GM12878 (cell line): ENCODE results near the gene TMEM176B. TPM values are rescaled to one million over a fixed set of nuclear protein-coding genes. Genes with fewer than 3 reads are reported as not detected.

Experiments used
- ATAC-seq: fragments of 200-7000 bp; cut with Tn5 transposase; 3 replicates; pipeline ENCODE4 v1.9.1; 2020; ENCODE audit warnings: mild to moderate bottlenecking, moderate library complexity
- BruUV-seq: library from RNA; stranded (reverse); fragments of 400-500 nt; replicated peaks from 2 replicates; lab custom pipeline; 2021; lab: Mats Ljungman, UMichigan
- CTCF ChIA-PET: fragments of 300-600 bp; sonication (Branson Sonifier 250); formaldehyde crosslinking; extraction: SDS; loops from one replicate; lab custom pipeline; 2021; ENCODE audit warnings: inconsistent platforms; lab: Yijun Ruan, JAX
- POLR2A ChIA-PET: fragments of 350-600 bp; formaldehyde crosslinking; extraction: SDS; loops from one replicate; lab custom pipeline; 2021; ENCODE audit warnings: inconsistent platforms; lab: Charles Lee
- RAD21 ChIA-PET: fragments of 300-600 bp; sonication (Branson Sonifier 250); formaldehyde crosslinking; loops from one replicate; lab custom pipeline; 2023; ENCODE audit warnings: antibody characterized with exemption; ENCODE audit not compliant: unreplicated experiment; lab: Charles Lee
- SMC1A ChIA-PET: fragments of 300-600 bp; sonication (Branson Sonifier 250); formaldehyde crosslinking; loops from one replicate; lab custom pipeline; 2023; ENCODE audit not compliant: unreplicated experiment, uncharacterized antibody; lab: Charles Lee
- DNase-seq: peaks from one replicate; pipeline ENCODE4 v3.0.0-alpha.2; 2011; ENCODE audit warnings: low read depth, low spot score
- FAIRE-seq: peaks from 3 replicates; lab custom pipeline; 2011; peaks lifted over from hg19 to GRCh38; lab: Jason Lieb, UNC
- H2AFZ ChIP-seq: 2 replicates; pipeline ENCODE4 v1.6.0; 2011; ENCODE audit warnings: low read depth, low read length, control low read depth; ENCODE audit not compliant: control insufficient read depth
- H3K27ac ChIP-seq: 2 replicates; pipeline ENCODE4 v1.5.1; 2011; ENCODE audit warnings: control low read depth; ENCODE audit not compliant: control insufficient read depth, insufficient read depth
- H3K27me3 ChIP-seq, 2 experiments: replicated peaks in 1 of 2; 2 replicates each; pipeline versions ENCODE4 v1.6.0 to v1.6.1; 2011; ENCODE audit warnings: low read length in 1 of 2; ENCODE audit not compliant: control insufficient read depth in 2 of 2, insufficient read depth in 2 of 2
- H3K36me3 ChIP-seq, 2 experiments: 2 replicates each; pipeline ENCODE4 v1.5.1; 2011; ENCODE audit warnings: low read length in 1 of 2; ENCODE audit not compliant: control insufficient read depth in 2 of 2, insufficient read depth in 2 of 2
- H3K4me1 ChIP-seq: 2 replicates; pipeline ENCODE4 v1.6.1; 2011; ENCODE audit warnings: mild to moderate bottlenecking, low read length, moderate library complexity, mixed read lengths; ENCODE audit not compliant: control insufficient read depth, insufficient read depth
- H3K4me2 ChIP-seq: 2 replicates; pipeline ENCODE4 v1.6.0; 2011; ENCODE audit warnings: control low read depth; ENCODE audit not compliant: control insufficient read depth, insufficient read depth
- H3K4me3 ChIP-seq: fragments of 200-600 bp; sonication (generic); 2 replicates; pipeline ENCODE4 v1.5.1; 2016
- H3K79me2 ChIP-seq: 2 replicates; pipeline ENCODE4 v1.6.0; 2011; ENCODE audit warnings: low read length; ENCODE audit not compliant: control insufficient read depth, insufficient read depth
- H3K9ac ChIP-seq: 2 replicates; pipeline ENCODE4 v1.8.0; 2011; ENCODE audit warnings: low read length, control low read depth, mixed read lengths; ENCODE audit not compliant: control insufficient read depth, insufficient read depth
- H3K9me3 ChIP-seq: replicated peaks from 3 replicates; pipeline ENCODE4 v1.5.1; 2011; ENCODE audit warnings: mild to moderate bottlenecking, low read length; ENCODE audit not compliant: control insufficient read depth, insufficient read depth
- H4K20me1 ChIP-seq: 2 replicates; pipeline ENCODE4 v1.6.0; 2011; ENCODE audit not compliant: control insufficient read depth, insufficient read depth
- CREM ChIP-seq: IDR thresholded peaks from 2 replicates; pipeline ENCODE4 v1.6.1; 2014; ENCODE audit warnings: antibody characterized with exemption, low read depth
- MEF2B ChIP-seq: fragments of 450-650 bp; IDR thresholded peaks from 2 replicates; pipeline ENCODE4 v1.6.1; 2018; ENCODE audit warnings: mild to moderate bottlenecking, moderate library complexity; ENCODE audit not compliant: partially characterized antibody, poor library complexity, severe bottlenecking
- SPI1 ChIP-seq: IDR thresholded peaks from 2 replicates; pipeline ENCODE4 v1.6.1; 2011; ENCODE audit warnings: low read depth, mild to moderate bottlenecking, low read length, moderate library complexity, borderline replicate concordance; ENCODE audit not compliant: insufficient read depth
- TBL1XR1 ChIP-seq: IDR thresholded peaks from 2 replicates; pipeline ENCODE4 v1.6.1; 2012; ENCODE audit warnings: low read depth, low read length, improper control_type of control experiment
- ZNF207 ChIP-seq: fragments of 450-650 bp; IDR thresholded peaks from 2 replicates; pipeline ENCODE4 v1.6.1; 2014; ENCODE audit warnings: antibody characterized with exemption, mild to moderate bottlenecking, borderline replicate concordance
- ZNF687 ChIP-seq: fragments of 450-650 bp; IDR thresholded peaks from 2 replicates; pipeline ENCODE4 v1.6.1; 2017; ENCODE audit warnings: mild to moderate bottlenecking, moderate library complexity
- ZZZ3 ChIP-seq: IDR thresholded peaks from 2 replicates; pipeline ENCODE4 v1.6.1; 2011; ENCODE audit warnings: low read depth; ENCODE audit not compliant: control insufficient read depth, insufficient read length
- WGBS: methylation state at CpG from one replicate; pipeline ENCODE4 v1.1.6; 2016; ENCODE audit warnings: low lambda C conversion rate; ENCODE audit not compliant: insufficient replicate concordance, insufficient coverage; ENCODE audit errors: missing lambda C conversion rate; 5-methylcytosine and 5-hydroxymethylcytosine counted together
- in situ Hi-C: fragments of 300-500 bp; cut with MboI; formaldehyde crosslinking; loops from 9 replicates; pipeline ENCODE4 v1.14.3; 2018; ENCODE audit warnings: mixed read lengths
- intact Hi-C: fragments of 100-400 bp; cut with micrococcal nuclease; formaldehyde crosslinking; loops from one replicate; pipeline ENCODE4 v1.14.2; 2022; ENCODE audit not compliant: unreplicated experiment
- polyA plus RNA-seq, 11 experiments: library from polyadenylated mRNA; depleted of rRNA in 4 of 11; unstranded in 6 of 11; stranded (reverse) in 5 of 11; fragments of >200 nt; fragmentation: Nextera tagmentation in 4 of 11; fragmentation: Illumina TruSeq in 1 of 11; extraction: Ambion mirVana in 4 of 11; extraction: Trizol in 1 of 11; gene quantifications; 1 replicate in 1 of 11; 2 replicates in 10 of 11; pipeline versions ENCODE4 v1.2.1 to v1.2.3, GENCODE V29; 2011 to 2016; ENCODE audit warnings: inconsistent platforms in 2 of 11, missing spikeins in 2 of 11, low read depth in 1 of 11
- total RNA-seq, 4 experiments: library from RNA; depleted of rRNA in 3 of 4; stranded (reverse); fragments of >200 nt in 3 of 4; fragmentation: Illumina TruSeq in 1 of 4; extraction: Trizol in 1 of 4; gene quantifications; 2 replicates each; pipeline versions ENCODE4 v1.2.1 to v1.2.3, GENCODE V29; 2013 to 2021

TMEM176B gene
- total and polyA plus RNA-seq, 10 of the 15 experiments (the other 5 are each of a cell fraction or from before 2014, with no cell fraction given): 0.05 to 0.40 (median 0.20) TPM; not detected in 4

DNA sequence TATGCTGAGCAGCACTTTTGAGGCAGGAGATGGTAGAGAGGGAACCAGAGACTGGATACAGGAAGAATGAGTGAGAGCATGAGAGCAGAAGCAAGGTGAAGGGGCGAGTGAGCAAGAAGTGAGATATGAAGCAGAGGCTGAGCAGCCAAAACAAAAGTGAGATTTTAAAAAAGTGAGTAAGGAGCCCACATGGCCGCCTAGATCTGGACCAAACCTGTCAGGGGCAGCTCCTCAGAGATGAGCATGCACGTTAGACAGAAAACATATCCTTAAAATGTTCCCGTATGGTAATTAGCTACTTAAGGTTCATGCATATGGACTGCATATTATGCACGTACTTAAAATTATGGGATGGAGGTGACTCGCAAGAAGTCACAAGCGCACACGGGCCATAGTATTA lies 22.9 kb upstream of the TMEM176B start (continued):
- TF ChIP-seq CREM (no peak), TBL1XR1 (no peak), ZNF207 (no peak)

- BruUV-seq: no TSS peak
- SMC1A ChIA-PET: no interaction called here
- WGBS: 38% methylated on average over 7 of the region's 7 CpGs
- Histone ChIP-seq H4K20me1 (no peaks in the 10 kb centered on the region), H3K9ac (no peak overlapping the region), H3K4me3 (no peak overlapping the region), H3K36me3 (no peaks in the 10 kb centered on the region), H3K27me3 (no peaks in the 10 kb centered on the region; a peak in 1 of 4 replicates), H3K79me2 (no peaks in the 10 kb centered on the region), H3K9me3 (no peaks in the 10 kb centered on the region; the same call in 1 of the 3 replicates), H3K4me2 (no peak overlapping the region), H3K27ac (no peak overlapping the region), H3K4me1 (no peaks in the 10 kb centered on the region), H2AFZ (no peak overlapping the region)
- TF ChIP-seq ZNF687: 0 out of 2 replicates have a peak, but pooled peaks have one; percentile 49
- TF ChIP-seq MEF2B: peak; percentile 85
- TF ChIP-seq SPI1: peak; percentile 34; the same call in 1 of the 2 replicates
- no peak for TF ChIP-seq ZZZ3
- DNase-seq (no peak), FAIRE-seq (no peak), ATAC-seq (no peak)
- intact Hi-C loops: no loop called here
- POLR2A ChIA-PET: no interaction called here
- RAD21 ChIA-PET: interaction anchor here (1.0 kb wide), 1 partner anchor 33 kb away, joined by 4 read pairs; no protein-coding TSS in a partner anchor
- in situ Hi-C loops: no loop called here
- CTCF ChIA-PET: interaction anchor here (1.0 to 1.2 kb wide), 2 partner anchors 29 to 56 kb away, joined by 3 to 4 read pairs; no protein-coding TSS in a partner anchor
Observed at GRCh38 chr7:150820578-150821198, 20.5 kb upstream of the TMEM176B start.
